ENCODE data around the gene NR6A1. TPM values are rescaled to one million over a fixed set of nuclear protein-coding genes. Genes with fewer than 3 reads are reported as not detected.

The NR6A1 gene
- total RNA-seq, 1 donor, result 1.2 TPM

GRCh38 chr9:124652615-124653393, 118.3 kb downstream of the NR6A1 start:
- no peak overlapping the region for H3K4me3 ChIP-seq (ENCODE audit: low read depth, low read length)
- peak; percentile 96 for DNase-seq (ENCODE audit: low read depth)
- TF ChIP-seq CTCF (IDR thresholded peaks at IDR 0.05; ENCODE audit: insufficient read depth, low read length), result no peak

GRCh38 chr9:124652203-124652602, 118.9 kb downstream of the NR6A1 start:
- no peak for DNase-seq (ENCODE audit: low read depth)
- TF ChIP-seq CTCF (IDR thresholded peaks at IDR 0.05; ENCODE audit: insufficient read depth, low read length), result no peak
- H3K4me3 ChIP-seq (ENCODE audit: low read depth, low read length), result no peak overlapping the region

GRCh38 chr9:124645274-124645673, 125.8 kb downstream of the NR6A1 start:
- no peak for TF ChIP-seq CTCF (IDR thresholded peaks at IDR 0.05; ENCODE audit: insufficient read depth, low read length)
- H3K4me3 ChIP-seq (ENCODE audit: low read depth, low read length), result no peak overlapping the region
- no peak for DNase-seq (ENCODE audit: low read depth)

GRCh38 chr9:124639637-124640036, 131.5 kb downstream of the NR6A1 start:
- TF ChIP-seq CTCF (IDR thresholded peaks at IDR 0.05; ENCODE audit: insufficient read depth, low read length), result no peak
- DNase-seq (ENCODE audit: low read depth), result no peak
- no peak overlapping the region for H3K4me3 ChIP-seq (ENCODE audit: low read depth, low read length)

- DNase-seq (ENCODE audit: low read depth), result no peak
- H3K4me3 ChIP-seq (ENCODE audit: low read depth, low read length), result no peak overlapping the region
- no peak for TF ChIP-seq CTCF (IDR thresholded peaks at IDR 0.05; ENCODE audit: insufficient read depth, low read length)
These were observed 135.8 kb downstream of the NR6A1 start for GRCh38 chr9:124635285-124635684.

GRCh38 chr9:124632077-124632621, 139.0 kb downstream of the NR6A1 start:
- no peak overlapping the region for H3K4me3 ChIP-seq (ENCODE audit: low read depth, low read length)
- peak; percentile 81 for DNase-seq (ENCODE audit: low read depth)
- no peak for TF ChIP-seq CTCF (IDR thresholded peaks at IDR 0.05; ENCODE audit: insufficient read depth, low read length)

Data from fibroblast of the aortic adventitia (primary cell).